SIG-M5 (cell line): ENCODE data around the gene FGG.

ENCODE experiments used
- DNase-seq: peaks from one replicate; lab custom pipeline; 2025; lab: John Stamatoyannopoulos, UW

Gene FGG

DNA sequence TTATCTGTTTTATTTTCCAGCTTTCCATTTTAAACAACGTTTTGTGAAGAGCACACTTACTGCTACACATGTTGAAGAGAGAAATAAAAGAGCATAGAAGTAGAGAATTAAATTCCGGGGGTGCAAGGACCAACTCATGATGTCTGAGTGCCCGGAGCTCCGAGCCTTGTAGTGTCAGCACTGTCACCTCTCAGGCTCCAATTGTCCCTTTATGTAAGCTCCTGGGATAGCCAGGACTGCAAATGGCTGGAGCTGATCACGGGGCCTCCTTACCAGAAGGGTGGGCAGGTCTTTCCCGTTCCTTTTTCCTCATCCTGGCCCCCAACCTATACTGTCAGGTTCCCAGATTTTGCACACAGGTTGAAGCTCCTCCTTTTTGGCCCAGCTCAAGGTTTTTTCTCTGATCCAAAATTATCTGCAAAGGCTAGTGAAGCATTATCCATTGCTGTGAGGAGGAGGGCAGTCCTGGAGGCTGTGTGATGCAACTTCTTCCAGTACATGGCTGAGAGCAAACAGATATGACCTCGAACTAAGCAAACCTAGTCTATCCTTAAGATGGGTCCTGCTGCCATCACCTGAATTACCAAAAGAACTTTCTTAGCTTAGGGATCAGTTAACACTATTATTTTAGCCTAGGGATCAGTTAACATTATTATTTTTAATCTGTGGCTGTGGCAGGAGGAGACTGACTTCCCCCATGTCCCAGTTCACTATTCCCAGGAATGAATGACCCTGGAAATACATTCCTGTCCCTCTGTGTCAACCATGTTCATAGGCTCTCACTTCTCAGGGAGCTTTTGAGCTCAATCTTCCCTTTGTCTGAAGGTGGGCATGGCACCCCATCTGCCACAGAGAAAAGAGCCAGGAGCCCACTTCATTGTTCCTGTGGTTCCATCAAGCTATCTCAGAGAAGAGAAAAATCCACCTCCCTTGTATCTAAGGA is at the start of gene FGG:
TSS of gene FGG (minus strand) at position 185 of the 943 bp plus-strand sequence. CDS start at position 138, 47 bp downstream.
- DNase-seq, result no peak

- DNase-seq, result no peak
Observed at GRCh38 chr4:154660052-154660451, 47.6 kb upstream of the FGG start.

DNA sequence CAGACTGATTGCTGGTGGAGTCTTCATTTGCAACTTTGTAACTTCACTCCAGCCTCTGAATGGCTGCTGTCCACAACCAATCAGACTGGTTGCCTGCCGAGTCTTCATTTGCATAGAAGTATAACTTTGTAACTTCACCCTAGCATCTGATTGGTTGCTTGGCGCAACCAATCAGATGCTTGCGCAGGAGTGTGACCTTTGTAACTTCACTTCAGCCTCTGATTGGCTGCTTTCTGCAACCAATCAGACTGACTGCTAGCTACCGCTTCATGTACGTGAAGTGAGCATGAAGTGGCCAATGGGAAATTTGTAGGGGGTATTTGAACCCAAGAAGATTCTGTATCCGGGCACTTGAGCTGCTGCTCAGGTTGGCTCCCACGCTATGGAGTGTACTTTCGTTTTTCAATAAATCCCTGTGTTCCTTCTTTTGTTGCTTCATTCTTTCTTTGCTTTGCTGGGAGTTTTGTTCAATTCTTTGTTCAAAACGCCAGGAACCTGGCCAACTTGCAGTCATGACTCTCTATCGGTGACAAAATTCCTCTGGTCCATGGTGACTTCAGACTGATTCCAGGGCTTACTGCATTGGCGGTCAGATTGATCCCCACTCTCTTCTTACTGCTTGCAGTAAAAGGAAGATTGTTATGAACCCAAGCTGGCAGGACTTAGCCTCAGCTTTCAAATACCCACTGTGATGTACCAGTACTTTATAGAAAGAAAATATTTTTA is 46.4 kb upstream of the FGG start:
- no peak for DNase-seq

DNA sequence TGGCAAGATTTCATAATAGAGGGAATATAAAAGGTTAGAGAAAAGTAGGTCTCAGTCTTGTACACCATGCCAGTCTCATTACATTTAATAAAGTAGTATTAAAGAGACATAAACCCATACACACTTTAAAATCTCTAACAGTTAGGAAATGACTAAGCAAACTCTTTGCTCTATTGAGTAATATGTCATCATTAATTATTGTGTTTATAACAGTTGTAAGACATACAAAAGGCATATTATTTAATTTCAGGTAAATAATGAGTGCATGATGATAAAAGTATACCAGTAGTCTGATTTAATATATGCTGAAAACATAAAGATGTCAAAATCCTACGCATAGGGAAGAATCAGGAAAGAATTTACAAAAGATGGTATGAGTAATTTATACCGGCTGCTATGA is 31.0 kb upstream of the FGG start:
- DNase-seq, result no peak

DNA sequence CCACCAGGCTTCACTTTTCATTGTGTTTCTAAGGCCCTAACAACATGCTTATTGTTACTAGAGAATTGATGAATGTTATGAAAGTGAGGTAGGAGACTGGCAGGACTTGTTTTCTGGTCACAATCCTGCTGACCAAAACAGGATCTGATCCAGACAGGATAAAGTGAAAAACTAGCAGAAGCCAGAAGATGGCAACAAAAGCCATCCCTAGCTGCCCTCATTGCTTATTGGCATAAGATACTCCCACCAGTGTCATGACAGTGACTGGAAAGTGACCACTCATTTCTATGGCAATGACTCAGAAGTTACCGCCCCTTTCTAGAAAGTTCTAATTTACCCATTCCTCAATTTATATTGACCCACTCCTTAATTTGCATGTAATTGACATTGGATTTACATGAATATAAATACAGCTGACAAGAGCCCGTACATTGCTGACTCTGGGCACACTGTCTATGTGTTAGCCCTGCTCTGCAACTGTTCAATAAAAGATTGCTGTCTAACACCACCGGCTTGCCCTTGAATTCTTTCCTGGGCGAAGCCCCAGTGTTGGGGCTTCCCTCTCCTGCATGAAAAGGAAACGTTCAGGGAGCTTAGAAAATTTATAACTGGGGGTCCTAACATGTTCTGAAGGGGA is 30.0 kb upstream of the FGG start:
- no peak for DNase-seq

DNA sequence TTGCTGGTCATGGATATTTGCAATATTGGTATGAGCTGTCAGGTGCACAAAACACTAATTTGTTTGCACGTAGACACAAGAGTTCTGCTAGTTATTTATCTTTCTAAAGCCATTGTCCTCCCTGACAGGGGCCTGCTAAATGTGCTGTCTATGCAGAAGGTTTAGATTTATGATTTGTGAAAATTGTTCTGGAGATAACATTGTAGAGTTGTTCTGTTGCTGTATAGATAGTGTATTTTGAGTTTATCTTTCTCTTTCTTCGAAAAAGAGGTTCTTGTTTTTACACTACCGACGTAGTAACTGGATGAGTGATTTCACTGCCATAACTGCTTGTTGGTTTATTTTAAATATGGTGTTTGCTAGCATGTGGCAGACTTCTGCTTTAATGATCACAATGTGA is 28.5 kb upstream of the FGG start:
- DNase-seq, result no peak

DNA sequence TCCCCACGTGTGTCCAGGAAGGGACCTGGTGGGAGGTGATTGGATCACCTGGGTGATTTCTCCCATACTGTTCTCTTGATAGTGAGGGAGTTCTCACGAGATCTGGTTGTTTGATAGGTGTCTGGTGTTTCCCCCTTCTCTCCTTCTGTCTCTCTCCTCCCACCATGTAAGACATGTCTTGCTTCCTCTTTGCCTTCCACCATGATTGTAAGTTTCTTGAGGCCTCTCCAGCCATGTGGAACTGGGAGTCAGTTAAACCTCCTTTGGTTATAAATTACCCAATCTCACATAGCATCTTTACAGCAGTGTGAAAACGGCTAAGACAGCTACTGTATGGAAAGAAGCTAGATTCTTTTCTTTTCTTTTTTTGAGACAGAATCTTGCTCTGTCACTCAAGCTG is 21.6 kb upstream of the FGG start:
- DNase-seq, result no peak

- DNase-seq, result no peak
Observed at GRCh38 chr4:154631828-154632227, 19.4 kb upstream of the FGG start.

GRCh38 chr4:154630324-154630723 is 17.9 kb upstream of the FGG start:
- DNase-seq, result no peak

GRCh38 chr4:154626793-154627484 is 14.5 kb upstream of the FGG start:
- DNase-seq, result no peak

GRCh38 chr4:154625971-154626370 is 13.5 kb upstream of the FGG start:
- no peak for DNase-seq

DNA sequence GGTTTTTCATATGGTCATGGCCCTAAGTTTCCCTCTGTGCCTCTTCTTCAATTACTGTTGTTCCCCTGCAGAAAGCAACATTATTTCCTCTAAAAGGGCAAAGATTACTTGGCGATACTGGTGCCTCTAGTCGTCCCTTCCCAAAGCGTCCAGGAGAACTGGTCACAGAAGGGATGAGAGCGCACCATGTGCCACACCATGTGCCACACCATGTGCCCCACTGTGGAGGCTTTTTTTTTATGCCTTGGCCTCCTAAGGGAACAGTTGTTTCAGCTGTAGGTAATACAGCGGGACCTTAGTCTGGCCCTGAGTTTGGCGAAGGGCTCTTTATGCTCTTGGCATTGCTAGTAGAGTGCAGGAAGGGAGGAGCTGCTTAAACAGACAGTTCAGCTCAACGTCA is 11.5 kb upstream of the FGG start:
- DNase-seq, result no peak

DNA sequence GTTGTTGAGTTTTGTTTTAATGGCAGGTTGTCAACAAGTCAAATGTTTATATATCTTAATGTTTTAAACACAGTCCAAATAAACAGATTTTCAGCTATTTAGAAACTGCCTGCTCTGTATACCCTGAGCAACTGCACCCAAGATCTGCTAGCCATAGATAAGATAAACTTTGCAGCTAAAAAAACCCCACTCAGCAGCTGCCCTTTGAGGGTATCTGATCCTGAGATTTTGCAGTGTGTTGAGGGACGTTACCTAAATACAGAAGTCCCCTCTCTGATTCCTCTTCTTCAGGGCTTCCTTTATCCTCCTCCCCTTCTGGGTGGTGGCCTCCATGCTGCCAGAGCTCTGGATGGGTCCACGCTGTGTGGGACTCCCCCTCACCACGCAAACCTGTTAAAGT is 11.0 kb upstream of the FGG start:
- no peak for DNase-seq

GRCh38 chr4:154622598-154622997 is 10.1 kb upstream of the FGG start:
- DNase-seq, result no peak

GRCh38 chr4:154620111-154620510 is 7.7 kb upstream of the FGG start:
- DNase-seq, result no peak

- no peak for DNase-seq
Observed at GRCh38 chr4:154618708-154619315, 6.4 kb upstream of the FGG start.

DNA sequence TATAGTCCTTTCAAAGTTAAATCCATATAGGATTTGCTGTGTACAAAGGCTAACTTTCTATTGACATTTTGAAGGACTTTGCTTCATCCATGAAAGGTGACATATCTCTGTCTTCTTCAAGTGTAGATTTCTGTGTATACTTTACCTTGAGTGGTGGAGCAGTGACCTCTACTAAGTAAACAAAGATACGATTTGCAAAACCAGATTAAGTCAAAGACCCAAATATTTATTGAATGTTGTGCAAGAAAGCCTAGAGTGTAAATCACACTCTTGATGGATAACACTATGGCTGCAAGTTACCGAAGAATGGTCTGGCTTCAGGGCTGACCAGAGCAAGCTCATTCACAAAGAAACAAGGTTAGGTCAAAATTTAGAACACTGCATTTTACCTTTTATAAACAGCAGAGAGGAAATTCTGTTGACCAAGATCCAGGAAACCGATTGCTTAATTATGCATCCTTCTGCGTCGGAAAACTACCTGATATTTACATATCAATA is 5.4 kb upstream of the FGG start:
- no peak for DNase-seq

GRCh38 chr4:154616731-154617130 is 4.3 kb upstream of the FGG start:
- DNase-seq, result no peak

GRCh38 chr4:154616287-154616686 is 3.8 kb upstream of the FGG start:
- DNase-seq, result no peak

DNA sequence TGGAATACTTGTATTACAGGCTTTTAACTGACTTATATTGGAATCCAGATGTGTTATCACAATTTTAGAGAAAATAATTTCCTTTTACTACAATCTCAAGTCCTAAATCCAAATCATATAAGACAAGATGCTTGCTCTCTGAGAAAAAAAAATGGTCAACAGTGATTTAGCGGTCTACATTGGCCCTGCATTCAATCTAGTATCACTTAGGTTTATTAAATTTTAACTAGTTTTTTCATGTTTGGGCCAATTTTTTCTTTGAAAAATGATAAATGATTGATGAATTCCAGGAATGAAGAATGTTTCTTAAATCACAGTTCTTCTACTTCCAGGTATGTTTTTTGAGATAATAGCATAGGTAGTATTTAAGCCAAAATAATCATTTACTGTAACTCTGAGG is 2.8 kb upstream of the FGG start:
- DNase-seq, result no peak

DNA sequence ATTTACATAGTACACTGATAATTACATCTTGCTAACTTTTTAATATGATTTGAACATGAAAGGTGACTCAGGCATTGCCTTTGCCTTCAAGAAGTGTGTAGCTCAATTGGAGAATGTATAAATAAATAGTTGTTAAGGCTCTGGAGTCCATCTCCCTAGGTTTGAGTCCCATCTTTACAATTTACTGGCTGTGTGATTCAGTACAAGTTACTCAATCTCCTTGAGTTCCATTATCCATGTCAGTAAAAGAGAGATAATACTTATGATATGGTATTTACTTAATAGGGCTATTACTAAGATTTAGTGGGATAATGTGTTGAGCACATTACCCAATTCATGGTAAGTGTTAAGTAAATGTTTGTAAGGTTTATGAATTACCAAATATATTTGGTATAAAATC is 1.9 kb upstream of the FGG start:
- no peak for DNase-seq

- DNase-seq, result no peak
Observed at GRCh38 chr4:154611833-154612232, 623 bp downstream of the FGG start.
